Fibroblast of lung (primary cell): ENCODE data around the gene STK4.

Experiments used
- EZH2 ChIP-seq: IDR thresholded peaks from 2 replicates; pipeline ENCODE4 v1.5.1; 2012; ENCODE audit warnings: low read length, control low read depth, mild to moderate bottlenecking; ENCODE audit errors: missing control alignments
- TF ChIP-seq, protein P1 (sequence below), 2 donors: IDR thresholded peaks in 1 of 2; conservative IDR thresholded peaks in 1 of 2; 1 replicate in 1 of 2; 2 replicates in 1 of 2; pipeline ENCODE4 v1.5.1; 2011 to 2012; ENCODE audit warnings: low read length in 2 of 2, control low read depth in 1 of 2, inconsistent platforms in 1 of 2, low read depth in 1 of 2, mild to moderate bottlenecking in 1 of 2

DNA sequence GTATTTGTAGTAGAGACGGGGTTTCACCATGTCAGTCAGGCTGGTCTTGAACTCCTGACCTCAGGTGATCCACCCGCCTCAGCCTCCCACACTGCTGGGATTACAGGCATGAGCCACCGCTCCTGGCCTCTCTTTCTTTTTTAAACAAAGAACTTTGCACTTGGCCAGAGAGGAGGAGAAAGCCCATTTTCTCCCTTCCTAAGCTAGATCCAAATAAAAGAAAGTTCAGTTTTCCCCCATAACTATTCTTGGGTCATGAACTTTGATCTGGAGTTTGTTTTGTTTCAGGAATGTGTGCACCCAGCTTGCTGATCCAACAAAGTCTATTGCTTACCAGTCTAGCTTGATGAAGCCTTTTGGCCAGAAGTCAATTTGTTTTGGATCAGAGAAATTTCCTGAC lies 111.2 kb downstream of the STK4 start:
- TF ChIP-seq, protein P1, sequence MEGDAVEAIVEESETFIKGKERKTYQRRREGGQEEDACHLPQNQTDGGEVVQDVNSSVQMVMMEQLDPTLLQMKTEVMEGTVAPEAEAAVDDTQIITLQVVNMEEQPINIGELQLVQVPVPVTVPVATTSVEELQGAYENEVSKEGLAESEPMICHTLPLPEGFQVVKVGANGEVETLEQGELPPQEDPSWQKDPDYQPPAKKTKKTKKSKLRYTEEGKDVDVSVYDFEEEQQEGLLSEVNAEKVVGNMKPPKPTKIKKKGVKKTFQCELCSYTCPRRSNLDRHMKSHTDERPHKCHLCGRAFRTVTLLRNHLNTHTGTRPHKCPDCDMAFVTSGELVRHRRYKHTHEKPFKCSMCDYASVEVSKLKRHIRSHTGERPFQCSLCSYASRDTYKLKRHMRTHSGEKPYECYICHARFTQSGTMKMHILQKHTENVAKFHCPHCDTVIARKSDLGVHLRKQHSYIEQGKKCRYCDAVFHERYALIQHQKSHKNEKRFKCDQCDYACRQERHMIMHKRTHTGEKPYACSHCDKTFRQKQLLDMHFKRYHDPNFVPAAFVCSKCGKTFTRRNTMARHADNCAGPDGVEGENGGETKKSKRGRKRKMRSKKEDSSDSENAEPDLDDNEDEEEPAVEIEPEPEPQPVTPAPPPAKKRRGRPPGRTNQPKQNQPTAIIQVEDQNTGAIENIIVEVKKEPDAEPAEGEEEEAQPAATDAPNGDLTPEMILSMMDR (conservative IDR thresholded peaks at IDR 0.05 in 1 of 2, IDR thresholded peaks at IDR 0.05 in 1 of 2; ENCODE audit: low read depth in 1 of 2, low read length in 2 of 2), result no peak
- no peak for TF ChIP-seq EZH2
